B cell (primary cell): ENCODE data around the gene NEK11. TPM values are rescaled to one million over a fixed set of nuclear protein-coding genes. Genes with fewer than 3 reads are reported as not detected.

Experiments used
- ATAC-seq: fragments of 200-7000 bp; cut with Tn5 transposase; one replicate; pipeline ENCODE4 v1.10.0; 2021; ENCODE audit warnings: low read depth, mild to moderate bottlenecking, moderate number of reproducible peaks, moderate library complexity
- CTCF ChIA-PET: fragments of 350-600 bp; sonication (Branson Sonifier 250); formaldehyde crosslinking; loops from one replicate; lab custom pipeline; 2021; ENCODE audit warnings: antibody characterized with exemption, inconsistent platforms; lab: Charles Lee
- POLR2A ChIA-PET: fragments of 350-600 bp; sonication (Branson Sonifier 250); formaldehyde crosslinking; loops from one replicate; lab custom pipeline; 2021; ENCODE audit warnings: antibody characterized with exemption; lab: Charles Lee
- DNase-seq: peaks from one replicate; pipeline ENCODE4 v3.0.0; 2013
- H2AFZ ChIP-seq: 2 replicates; pipeline ENCODE4 v1.6.1; 2012; ENCODE audit warnings: mild to moderate bottlenecking, low read depth, low read length; ENCODE audit not compliant: insufficient read depth, poor library complexity, severe bottlenecking
- H3K27ac ChIP-seq, 2 donors: 1 replicate in 1 of 2; 2 replicates in 1 of 2; pipeline ENCODE4 v1.5.1; 2012 to 2013; ENCODE audit warnings: low read length in 2 of 2, mild to moderate bottlenecking in 2 of 2, moderate library complexity in 1 of 2
- H3K27me3 ChIP-seq, 4 experiments: fragments of 200-600 bp in 1 of 4; sonication (generic) in 1 of 4; replicated peaks in 1 of 4; 1 replicate in 2 of 4; 2 replicates in 2 of 4; pipeline versions ENCODE4 v1.6.1 to v1.7.0; 2013 to 2016; ENCODE audit warnings: low read length in 3 of 4, mild to moderate bottlenecking in 2 of 4, mixed read lengths in 1 of 4, moderate library complexity in 1 of 4; ENCODE audit not compliant: insufficient read depth in 4 of 4, control insufficient read depth in 3 of 4; ENCODE audit errors: control extremely low read depth in 1 of 4
- H3K36me3 ChIP-seq, 2 experiments: replicated peaks in 1 of 2; 1 replicate in 1 of 2; 2 replicates in 1 of 2; pipeline versions ENCODE4 v1.6.1 to v1.7.1; 2013; ENCODE audit warnings: low read length in 1 of 2; ENCODE audit not compliant: insufficient read depth in 2 of 2, control insufficient read depth in 1 of 2; ENCODE audit errors: control extremely low read depth in 1 of 2, extremely low read depth in 1 of 2
- H3K4me1 ChIP-seq, 2 donors: fragments of 200-600 bp in 1 of 2; sonication (generic) in 1 of 2; 1 replicate in 1 of 2; 2 replicates in 1 of 2; pipeline versions ENCODE4 v1.5.1 to v1.6.1; 2013 to 2017; ENCODE audit warnings: low read length in 2 of 2; ENCODE audit not compliant: control insufficient read depth in 2 of 2, insufficient read depth in 2 of 2
- H3K4me2 ChIP-seq: replicated peaks from 2 replicates; pipeline ENCODE3; 2012; ENCODE audit warnings: mild to moderate bottlenecking, low read depth, low read length; ENCODE audit not compliant: poor library complexity, severe bottlenecking
- H3K4me3 ChIP-seq, 5 experiments: fragments of 200-600 bp in 1 of 5; sonication (generic) in 1 of 5; 1 replicate in 3 of 5; 2 replicates in 2 of 5; pipeline versions ENCODE4 v1.5.1 to v1.7.0; 2011 to 2016; ENCODE audit warnings: low read length in 4 of 5, mild to moderate bottlenecking in 4 of 5, low read depth in 2 of 5, control low read depth in 1 of 5, moderate library complexity in 1 of 5; ENCODE audit not compliant: insufficient read depth in 1 of 5; ENCODE audit errors: control extremely low read depth in 1 of 5, extremely low read depth in 1 of 5
- H3K79me2 ChIP-seq: fragments of 200-600 bp; sonication (generic); one replicate; pipeline ENCODE4 v1.6.0; 2016; ENCODE audit warnings: low read length; ENCODE audit not compliant: control insufficient read depth, insufficient read depth
- H3K9ac ChIP-seq: fragments of 200-600 bp; sonication (generic); 2 replicates; pipeline ENCODE4 v1.6.1; 2017; ENCODE audit warnings: mild to moderate bottlenecking, low read length, moderate library complexity
- H3K9me3 ChIP-seq, 3 donors: one replicate each; pipeline versions ENCODE4 v1.6.1 to v1.7.1; 2013; ENCODE audit warnings: low read length in 2 of 3; ENCODE audit not compliant: control insufficient read depth in 2 of 3, insufficient read depth in 1 of 3; ENCODE audit errors: control extremely low read depth in 1 of 3
- H4K20me1 ChIP-seq: 2 replicates; pipeline ENCODE4 v1.6.0; 2012; ENCODE audit warnings: mild to moderate bottlenecking, low read length; ENCODE audit not compliant: insufficient read depth, control insufficient read depth, poor library complexity, severe bottlenecking
- H3K27ac Mint-ChIP-seq: one replicate; pipeline ENCODE4 v1.8.0; 2021; ENCODE audit warnings: mixed read lengths
- H3K27me3 Mint-ChIP-seq: one replicate; pipeline ENCODE4 v1.8.0; 2021; ENCODE audit warnings: mixed read lengths
- H3K4me1 Mint-ChIP-seq: one replicate; pipeline ENCODE4 v1.8.0; 2021; ENCODE audit warnings: mixed read lengths
- H3K4me3 Mint-ChIP-seq: one replicate; pipeline ENCODE4 v1.8.0; 2021; ENCODE audit warnings: mixed read lengths
- H3K9me3 Mint-ChIP-seq: one replicate; pipeline ENCODE4 v1.8.0; 2022; ENCODE audit warnings: mixed read lengths; ENCODE audit not compliant: insufficient read depth
- CTCF ChIP-seq: fragments of 200-600 bp; IDR thresholded peaks from one replicate; pipeline ENCODE4 v1.8.0; 2022; ENCODE audit warnings: antibody characterized with exemption, mild to moderate bottlenecking
- EZH2 ChIP-seq: IDR thresholded peaks from 2 replicates; pipeline ENCODE4 v1.6.1; 2012; ENCODE audit warnings: borderline replicate concordance, low read depth, mild to moderate bottlenecking, moderate library complexity, low read length; ENCODE audit not compliant: insufficient read depth, poor library complexity, severe bottlenecking
- WGBS: methylation state at CpG from one replicate; pipeline ENCODE4 v1.1.5; 2013; ENCODE audit warnings: missing lambda C conversion rate; ENCODE audit not compliant: insufficient coverage; 5-methylcytosine and 5-hydroxymethylcytosine counted together
- intact Hi-C: fragments of 100-400 bp; cut with micrococcal nuclease; formaldehyde crosslinking; loops from one replicate; pipeline ENCODE4 v1.10.0; 2022
- polyA plus RNA-seq: library from polyadenylated mRNA; depleted of rRNA; stranded (reverse); fragments of >200 nt; gene quantifications from 2 replicates; pipeline ENCODE4 v1.2.3, GENCODE V29; 2012
- total RNA-seq, 2 donors: library from RNA; stranded (reverse); fragments of 120-200 nt in 1 of 2; gene quantifications; 1 replicate in 1 of 2; 2 replicates in 1 of 2; pipeline versions ENCODE4 v1.2.3 to v1.2.4, GENCODE V29; 2013 to 2022

Gene NEK11
- total and polyA plus RNA-seq, 2 donors (not counting 1 experiment from before 2014, with no cell fraction given) = 1.00 to 7.7 TPM

- ChIA-PET POLR2A (no interaction called here), CTCF (no interaction called here)
- WGBS = no CpG with 5 or more reads among the region's 1 CpG
- H3K9me3 Mint-ChIP-seq = no peaks in the 10 kb centered on the region
- H3K27me3 Mint-ChIP-seq = peaks cover 4% of the 10 kb centered on the region
- no peaks in the 10 kb centered on the region for H3K9me3 ChIP-seq
- no peaks in the 10 kb centered on the region for H3K4me1 ChIP-seq
- H3K79me2 ChIP-seq = no peaks in the 10 kb centered on the region
- H3K4me3 ChIP-seq = no peak overlapping the region
- DNase-seq = no peak
- H3K4me3 Mint-ChIP-seq = no peak overlapping the region
- no peak overlapping the region for H3K27ac ChIP-seq
- intact Hi-C loops = no loop called here
- no peaks in the 10 kb centered on the region for H3K27me3 ChIP-seq
- no peaks in the 10 kb centered on the region for H3K4me1 Mint-ChIP-seq
- no peaks in the 10 kb centered on the region for H3K36me3 ChIP-seq
- no peak overlapping the region for H3K9ac ChIP-seq
- TF ChIP-seq CTCF (no peak), EZH2 (no peak)
- H3K4me2 ChIP-seq = no peak overlapping the region
- no peak overlapping the region for H2AFZ ChIP-seq
- no peaks in the 10 kb centered on the region for H4K20me1 ChIP-seq
- H3K27ac Mint-ChIP-seq = no peak overlapping the region
- ATAC-seq = no peak
Observed at GRCh38 chr3:131110087-131110486, 83.4 kb downstream of the NEK11 start.

GRCh38 chr3:131114256-131114655 lies 87.6 kb downstream of the NEK11 start:
- no peak for DNase-seq
- intact Hi-C loops = no loop called here
- no peaks in the 10 kb centered on the region for H3K79me2 ChIP-seq
- H3K9me3 ChIP-seq = no peaks in the 10 kb centered on the region
- H3K4me3 ChIP-seq = no peak overlapping the region
- no peaks in the 10 kb centered on the region for H3K4me1 ChIP-seq
- H3K27ac ChIP-seq = no peak overlapping the region
- H2AFZ ChIP-seq = no peak overlapping the region
- H3K4me2 ChIP-seq = no peak overlapping the region
- TF ChIP-seq EZH2 (no peak), CTCF (no peak)
- no peaks in the 10 kb centered on the region for H3K36me3 ChIP-seq
- no peak overlapping the region for H3K27ac Mint-ChIP-seq
- no peak for ATAC-seq
- peaks cover 4% of the 10 kb centered on the region for H3K9me3 Mint-ChIP-seq
- ChIA-PET POLR2A (no interaction called here), CTCF (no interaction called here)
- H3K27me3 Mint-ChIP-seq = peaks cover 4% of the 10 kb centered on the region
- no peaks in the 10 kb centered on the region for H4K20me1 ChIP-seq
- no peaks in the 10 kb centered on the region for H3K27me3 ChIP-seq
- WGBS = no CpG with 5 or more reads among the region's 3 CpGs
- H3K9ac ChIP-seq = no peak overlapping the region
- H3K4me1 Mint-ChIP-seq = no peaks in the 10 kb centered on the region
- no peak overlapping the region for H3K4me3 Mint-ChIP-seq
